ENCODE data around the gene SEZ6L.

Gene SEZ6L

GRCh38 chr22:26310616-26311015 lies 141.4 kb downstream of the SEZ6L start:
- Histone ChIP-seq H3F3A (ENCODE audit: low read depth) (no peaks in the 10 kb centered on the region), H3K36me3 (ENCODE audit: insufficient read depth, low read length) (no peaks in the 10 kb centered on the region), H3K4me3 (ENCODE audit: low read length, poor library complexity, severe bottlenecking) (no peak overlapping the region), H3K79me2 (ENCODE audit: insufficient read depth, low read length) (no peaks in the 10 kb centered on the region), H3K9ac (ENCODE audit: low read depth, low read length, poor library complexity, severe bottlenecking) (no peak overlapping the region), H3K4me1 (ENCODE audit: insufficient read depth, low read length, poor library complexity, severe bottlenecking) (no peaks in the 10 kb centered on the region), H3K9me3 (ENCODE audit: insufficient read depth, low read depth, low read length) (no peaks in the 10 kb centered on the region), H3K4me2 (ENCODE audit: low read depth, low read length, poor library complexity, severe bottlenecking) (no peak overlapping the region), H4K20me1 (ENCODE audit: insufficient read depth, low read length, poor library complexity, severe bottlenecking) (no peaks in the 10 kb centered on the region), H3K27me3 (ENCODE audit: insufficient read depth, low read length, poor library complexity, severe bottlenecking) (no peaks in the 10 kb centered on the region), H3K9me2 (replicated peaks; ENCODE audit: low read depth, low read length) (no peaks in the 10 kb centered on the region), H2AFZ (ENCODE audit: low read length) (no peak overlapping the region)
- no peak for TF ChIP-seq EZH2phosphoT487 (IDR thresholded peaks at IDR 0.05; ENCODE audit: borderline replicate concordance)

- no peaks in the 10 kb centered on the region for H4K20me1 ChIP-seq (ENCODE audit: insufficient read depth, low read length, poor library complexity, severe bottlenecking)
- no peaks in the 10 kb centered on the region for H3K4me1 ChIP-seq (ENCODE audit: insufficient read depth, low read length, poor library complexity, severe bottlenecking)
- no peak overlapping the region for H3K4me2 ChIP-seq (ENCODE audit: low read depth, low read length, poor library complexity, severe bottlenecking)
- no peak overlapping the region for H3K4me3 ChIP-seq (ENCODE audit: low read length, poor library complexity, severe bottlenecking)
- TF ChIP-seq CTCF (conservative IDR thresholded peaks at IDR 0.05; ENCODE audit: low read length): no peak
- TF ChIP-seq EZH2phosphoT487 (IDR thresholded peaks at IDR 0.05; ENCODE audit: borderline replicate concordance): no peak
- H3K9me3 ChIP-seq (ENCODE audit: insufficient read depth, low read depth, low read length): no peaks in the 10 kb centered on the region
- no peaks in the 10 kb centered on the region for H3K9me2 ChIP-seq (replicated peaks; ENCODE audit: low read depth, low read length)
- no peaks in the 10 kb centered on the region for H3K79me2 ChIP-seq (ENCODE audit: insufficient read depth, low read length)
- H3K27me3 ChIP-seq (ENCODE audit: insufficient read depth, low read length, poor library complexity, severe bottlenecking): no peaks in the 10 kb centered on the region
- H2AFZ ChIP-seq (ENCODE audit: low read length): no peak overlapping the region
- no peaks in the 10 kb centered on the region for H3K36me3 ChIP-seq (ENCODE audit: insufficient read depth, low read length)
- H3F3A ChIP-seq (ENCODE audit: low read depth): no peaks in the 10 kb centered on the region
- H3K9ac ChIP-seq (ENCODE audit: low read depth, low read length, poor library complexity, severe bottlenecking): no peak overlapping the region
Observed at GRCh38 chr22:26313291-26313690, 144.0 kb downstream of the SEZ6L start.

GRCh38 chr22:26314171-26314570 lies 144.9 kb downstream of the SEZ6L start:
- Histone ChIP-seq H3K4me3 (ENCODE audit: low read length, poor library complexity, severe bottlenecking) (no peak overlapping the region), H3K79me2 (ENCODE audit: insufficient read depth, low read length) (no peaks in the 10 kb centered on the region), H3K9me3 (ENCODE audit: insufficient read depth, low read depth, low read length) (no peaks in the 10 kb centered on the region), H3K9ac (ENCODE audit: low read depth, low read length, poor library complexity, severe bottlenecking) (no peak overlapping the region), H3K4me1 (ENCODE audit: insufficient read depth, low read length, poor library complexity, severe bottlenecking) (no peaks in the 10 kb centered on the region), H3F3A (ENCODE audit: low read depth) (no peaks in the 10 kb centered on the region), H3K36me3 (ENCODE audit: insufficient read depth, low read length) (no peaks in the 10 kb centered on the region), H3K27me3 (ENCODE audit: insufficient read depth, low read length, poor library complexity, severe bottlenecking) (no peaks in the 10 kb centered on the region), H4K20me1 (ENCODE audit: insufficient read depth, low read length, poor library complexity, severe bottlenecking) (no peaks in the 10 kb centered on the region), H3K4me2 (ENCODE audit: low read depth, low read length, poor library complexity, severe bottlenecking) (no peak overlapping the region), H3K9me2 (replicated peaks; ENCODE audit: low read depth, low read length) (no peaks in the 10 kb centered on the region), H2AFZ (ENCODE audit: low read length) (no peak overlapping the region)
- TF ChIP-seq EZH2phosphoT487 (IDR thresholded peaks at IDR 0.05; ENCODE audit: borderline replicate concordance) (no peak), CTCF (conservative IDR thresholded peaks at IDR 0.05; ENCODE audit: low read length) (no peak)

- H3F3A ChIP-seq (ENCODE audit: low read depth): no peaks in the 10 kb centered on the region
- H4K20me1 ChIP-seq (ENCODE audit: insufficient read depth, low read length, poor library complexity, severe bottlenecking): no peaks in the 10 kb centered on the region
- no peak overlapping the region for H3K9ac ChIP-seq (ENCODE audit: low read depth, low read length, poor library complexity, severe bottlenecking)
Observed at GRCh38 chr22:26314656-26315055, 145.4 kb downstream of the SEZ6L start.

More at GRCh38 chr22:26314656-26315055, 145.4 kb downstream of the SEZ6L start:
- Histone ChIP-seq H3K4me1 (ENCODE audit: insufficient read depth, low read length, poor library complexity, severe bottlenecking) (no peaks in the 10 kb centered on the region), H3K4me2 (ENCODE audit: low read depth, low read length, poor library complexity, severe bottlenecking) (no peak overlapping the region), H3K27me3 (ENCODE audit: insufficient read depth, low read length, poor library complexity, severe bottlenecking) (no peaks in the 10 kb centered on the region), H3K9me3 (ENCODE audit: insufficient read depth, low read depth, low read length) (no peaks in the 10 kb centered on the region), H3K4me3 (ENCODE audit: low read length, poor library complexity, severe bottlenecking) (no peak overlapping the region), H3K9me2 (replicated peaks; ENCODE audit: low read depth, low read length) (no peaks in the 10 kb centered on the region), H2AFZ (ENCODE audit: low read length) (no peak overlapping the region), H3K36me3 (ENCODE audit: insufficient read depth, low read length) (no peaks in the 10 kb centered on the region), H3K79me2 (ENCODE audit: insufficient read depth, low read length) (no peaks in the 10 kb centered on the region)
- TF ChIP-seq EZH2phosphoT487 (IDR thresholded peaks at IDR 0.05; ENCODE audit: borderline replicate concordance) (no peak), CTCF (conservative IDR thresholded peaks at IDR 0.05; ENCODE audit: low read length) (no peak)

Data from Loucy (cell line).